ENCODE data around the gene SMARCE1.

SMARCE1 gene

DNA sequence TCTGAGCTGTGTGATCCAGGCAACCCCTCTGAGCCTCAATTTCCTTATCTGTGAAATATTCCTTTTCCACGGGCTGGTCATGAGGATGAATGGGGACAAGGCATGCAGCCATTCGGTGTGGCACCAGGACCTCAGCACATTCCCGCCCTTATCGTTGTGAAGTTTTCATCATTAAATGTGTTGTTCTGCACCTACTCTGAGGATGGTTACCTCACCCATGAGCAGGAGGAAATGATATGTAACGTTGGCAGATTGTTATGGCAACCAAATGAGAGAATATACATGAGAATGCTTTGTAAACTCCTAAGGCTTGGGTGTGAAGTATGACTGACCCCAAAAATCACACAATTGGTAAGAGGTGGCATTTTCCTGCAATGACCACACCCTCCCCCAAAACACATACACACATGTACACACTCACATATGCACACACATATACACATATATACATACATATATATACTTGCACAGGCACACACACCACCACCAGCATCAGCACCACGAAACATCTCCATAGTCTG lies 39.5 kb downstream of the SMARCE1 start:
- TF ChIP-seq, protein P1, sequence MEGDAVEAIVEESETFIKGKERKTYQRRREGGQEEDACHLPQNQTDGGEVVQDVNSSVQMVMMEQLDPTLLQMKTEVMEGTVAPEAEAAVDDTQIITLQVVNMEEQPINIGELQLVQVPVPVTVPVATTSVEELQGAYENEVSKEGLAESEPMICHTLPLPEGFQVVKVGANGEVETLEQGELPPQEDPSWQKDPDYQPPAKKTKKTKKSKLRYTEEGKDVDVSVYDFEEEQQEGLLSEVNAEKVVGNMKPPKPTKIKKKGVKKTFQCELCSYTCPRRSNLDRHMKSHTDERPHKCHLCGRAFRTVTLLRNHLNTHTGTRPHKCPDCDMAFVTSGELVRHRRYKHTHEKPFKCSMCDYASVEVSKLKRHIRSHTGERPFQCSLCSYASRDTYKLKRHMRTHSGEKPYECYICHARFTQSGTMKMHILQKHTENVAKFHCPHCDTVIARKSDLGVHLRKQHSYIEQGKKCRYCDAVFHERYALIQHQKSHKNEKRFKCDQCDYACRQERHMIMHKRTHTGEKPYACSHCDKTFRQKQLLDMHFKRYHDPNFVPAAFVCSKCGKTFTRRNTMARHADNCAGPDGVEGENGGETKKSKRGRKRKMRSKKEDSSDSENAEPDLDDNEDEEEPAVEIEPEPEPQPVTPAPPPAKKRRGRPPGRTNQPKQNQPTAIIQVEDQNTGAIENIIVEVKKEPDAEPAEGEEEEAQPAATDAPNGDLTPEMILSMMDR (IDR thresholded peaks at IDR 0.05; ENCODE audit: low read depth, low read length, missing control alignments): no peak
- no peak overlapping the region for H3K4me3 ChIP-seq (ENCODE audit: low read depth, low read length)
- DNase-seq (ENCODE audit: low read depth): no peak
- in situ Hi-C loops (cut with HindIII; ENCODE audit: low sequenced_read_pairs): no loop called here

DNA sequence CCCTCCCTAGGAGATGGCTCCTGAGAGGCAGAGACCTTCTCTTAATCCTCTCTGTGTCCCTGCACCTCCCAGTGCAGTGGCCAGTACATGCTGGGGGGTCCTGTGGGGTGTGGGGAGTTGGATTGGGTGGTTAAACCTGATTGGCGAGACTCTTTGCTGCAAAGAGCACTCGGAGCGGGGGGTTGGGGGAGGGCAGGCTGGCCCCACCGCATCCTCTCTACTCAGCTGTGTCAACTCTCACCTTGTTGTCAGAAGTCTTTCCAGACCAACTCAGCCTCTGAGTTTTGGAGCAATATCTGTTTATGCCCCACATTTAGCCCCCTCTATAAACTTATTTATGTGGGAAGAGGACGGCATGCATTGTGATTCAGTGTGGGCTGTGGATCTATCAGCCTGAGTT lies 40.0 kb downstream of the SMARCE1 start:
- DNase-seq (ENCODE audit: low read depth): no peak
- in situ Hi-C loops (cut with HindIII; ENCODE audit: low sequenced_read_pairs): no loop called here
- H3K4me3 ChIP-seq (ENCODE audit: low read depth, low read length): no peak overlapping the region
- TF ChIP-seq, protein P1 (IDR thresholded peaks at IDR 0.05; ENCODE audit: low read depth, low read length, missing control alignments): no peak

DNA sequence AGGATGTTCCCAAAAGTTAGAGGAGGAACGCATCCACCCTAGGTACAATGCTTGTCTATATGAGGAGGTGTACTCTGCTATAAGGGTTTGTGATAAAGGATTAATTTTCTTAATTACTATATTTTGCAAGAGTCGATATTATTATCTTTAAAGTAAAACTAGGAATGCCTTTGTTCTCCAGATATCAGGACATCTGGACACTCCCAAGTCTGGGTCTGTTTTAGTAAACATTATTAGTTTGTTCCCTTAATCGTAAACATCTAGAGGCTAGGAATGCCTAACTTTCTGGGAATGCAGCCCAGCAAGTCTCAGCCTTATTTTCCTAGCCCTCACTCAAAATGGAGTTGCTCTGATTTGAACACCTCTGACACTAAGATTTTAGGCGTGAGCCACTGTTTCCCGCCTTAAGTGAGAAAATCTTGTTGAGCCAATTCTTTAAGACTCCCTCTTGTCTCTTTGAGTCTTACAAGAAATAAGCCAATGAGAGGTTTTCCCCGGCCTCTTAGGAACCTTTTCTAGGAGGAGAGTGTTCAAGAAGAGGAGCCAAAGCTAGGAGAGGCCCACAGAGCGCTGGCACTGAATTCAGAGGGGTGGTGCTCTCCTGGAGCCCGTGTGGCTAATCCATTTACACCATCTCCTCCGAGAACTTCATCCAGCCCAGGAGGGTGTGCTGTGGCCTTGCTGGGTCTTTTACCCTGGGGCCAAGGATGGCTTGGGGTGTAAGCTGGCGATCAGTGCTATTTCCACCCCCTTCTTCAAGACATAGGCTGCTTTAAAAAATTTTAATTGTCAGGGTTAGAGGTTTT lies 40.9 kb downstream of the SMARCE1 start:
- DNase-seq (ENCODE audit: low read depth): no peak
- TF ChIP-seq, protein P1 (IDR thresholded peaks at IDR 0.05; ENCODE audit: low read depth, low read length, missing control alignments): no peak
- no peak overlapping the region for H3K4me3 ChIP-seq (ENCODE audit: low read depth, low read length)
- in situ Hi-C loops (cut with HindIII; ENCODE audit: low sequenced_read_pairs): no loop called here

DNA sequence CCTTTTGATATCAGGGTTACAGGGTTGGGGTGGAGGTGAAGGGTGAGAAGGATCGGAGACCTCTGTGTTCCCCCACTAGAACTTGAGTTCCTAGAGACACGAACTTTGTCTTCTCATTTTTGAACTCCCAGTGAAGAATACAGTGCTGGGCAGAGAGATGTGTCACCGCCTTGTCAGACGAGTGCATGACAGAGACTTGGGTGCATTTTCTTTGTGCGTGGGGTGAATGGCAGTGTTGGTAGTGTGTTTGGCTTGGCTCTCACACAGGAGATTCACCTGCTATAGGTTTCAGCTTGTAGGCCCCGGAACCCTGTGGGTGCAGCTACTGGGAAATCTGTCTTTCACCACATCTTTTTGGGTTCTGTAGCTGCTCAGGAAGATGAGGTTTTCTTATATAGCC lies 42.3 kb downstream of the SMARCE1 start:
- TF ChIP-seq, protein P1 (IDR thresholded peaks at IDR 0.05; ENCODE audit: low read depth, low read length, missing control alignments): no peak
- in situ Hi-C loops (cut with HindIII; ENCODE audit: low sequenced_read_pairs): no loop called here
- DNase-seq (ENCODE audit: low read depth): no peak
- no peak overlapping the region for H3K4me3 ChIP-seq (ENCODE audit: low read depth, low read length)

DNA sequence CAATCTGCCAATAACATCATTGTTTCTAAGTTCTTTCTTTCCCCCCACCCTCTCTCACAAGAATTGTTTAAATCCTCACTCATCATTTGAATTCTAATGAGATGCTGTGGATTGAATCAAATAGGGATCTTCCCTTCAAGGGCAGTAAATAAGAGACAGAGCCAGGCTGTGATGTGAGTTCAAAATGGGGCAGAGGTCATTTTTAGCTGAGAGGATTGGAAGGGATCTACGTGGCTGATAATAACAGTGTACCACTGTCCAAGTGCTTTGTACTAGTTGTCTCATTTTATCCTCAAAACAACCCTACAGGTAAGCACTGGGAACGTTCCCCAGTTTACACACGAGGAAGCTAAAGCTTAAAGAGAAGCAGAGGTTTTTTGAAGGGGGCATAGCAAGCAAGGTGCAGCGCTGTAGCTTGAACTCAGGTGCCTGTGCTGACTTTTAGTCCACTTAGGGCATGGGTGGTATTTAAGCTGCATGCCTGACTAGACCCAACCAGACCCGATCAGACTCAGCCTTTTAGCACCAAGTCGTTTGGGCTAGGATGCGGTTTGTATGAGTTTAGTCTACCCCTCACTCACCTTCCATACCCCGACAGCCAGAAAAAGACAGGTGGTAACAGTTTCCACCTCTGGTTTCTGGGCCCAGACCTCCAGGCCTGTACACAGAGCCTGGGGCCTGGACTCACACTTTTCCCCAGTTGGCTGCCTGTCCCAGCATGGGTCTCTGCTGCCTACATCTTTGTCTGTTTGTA lies 43.1 kb downstream of the SMARCE1 start:
- in situ Hi-C loops (cut with HindIII; ENCODE audit: low sequenced_read_pairs): no loop called here
- TF ChIP-seq, protein P1 (IDR thresholded peaks at IDR 0.05; ENCODE audit: low read depth, low read length, missing control alignments): no peak
- DNase-seq (ENCODE audit: low read depth): no peak
- no peak overlapping the region for H3K4me3 ChIP-seq (ENCODE audit: low read depth, low read length)

DNA sequence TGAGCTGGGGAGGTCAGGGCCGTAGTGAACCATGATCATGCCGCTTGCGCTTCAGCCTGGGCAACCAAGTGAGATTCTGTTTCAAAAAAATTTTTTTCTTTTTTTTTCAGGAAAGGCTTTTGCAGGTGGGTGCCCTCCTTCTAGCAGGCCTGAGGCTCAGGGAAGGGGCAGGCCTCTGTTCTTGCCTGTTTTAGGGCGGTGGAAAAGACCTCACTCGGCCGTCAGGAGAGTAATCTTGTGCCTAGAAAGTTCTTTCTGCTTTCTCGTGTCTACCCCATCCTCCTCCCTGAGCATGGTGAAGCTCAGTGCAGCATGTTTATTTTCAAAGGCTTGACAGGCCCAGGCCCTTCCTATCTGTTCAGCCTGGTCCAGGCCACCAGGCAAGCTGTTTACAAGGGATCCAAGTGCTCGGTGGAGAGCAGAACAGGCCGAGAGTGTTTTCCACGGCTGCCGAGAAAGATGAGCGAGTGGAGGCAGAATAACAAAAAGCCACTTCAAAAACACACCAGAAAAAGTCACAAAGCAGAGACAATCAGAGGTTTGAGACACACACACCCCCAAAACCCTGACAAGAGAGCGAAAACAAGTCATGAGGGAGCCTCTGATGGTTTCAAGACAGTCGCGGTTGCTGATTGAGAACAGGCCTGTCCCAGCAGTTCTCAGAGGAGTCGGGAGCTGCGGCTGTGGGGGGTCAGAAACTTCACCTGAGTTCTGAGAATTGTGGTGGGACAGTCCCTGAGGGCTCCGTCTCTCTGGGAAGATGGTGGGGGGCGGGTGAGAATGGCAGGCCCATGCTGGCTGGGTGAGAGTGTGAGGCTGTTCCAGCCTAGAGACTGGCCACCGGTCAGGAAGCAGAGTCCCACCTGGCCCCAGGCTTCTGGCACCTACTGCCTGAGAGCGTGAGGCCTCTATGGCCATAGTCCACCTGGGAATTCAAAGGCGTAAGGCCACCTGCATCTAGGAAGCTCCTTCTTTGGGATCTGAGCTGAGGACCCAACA lies 44.9 kb downstream of the SMARCE1 start:
- in situ Hi-C loops (cut with HindIII; ENCODE audit: low sequenced_read_pairs): no loop called here
- no peak for DNase-seq (ENCODE audit: low read depth)
- TF ChIP-seq, protein P1 (IDR thresholded peaks at IDR 0.05; ENCODE audit: low read depth, low read length, missing control alignments): no peak
- no peak overlapping the region for H3K4me3 ChIP-seq (ENCODE audit: low read depth, low read length)
